HL-60 (cell line): Measurements from ENCODE around the gene RNF152.

Experiments
- DNase-seq, 2 experiments: peaks; one replicate each; pipeline ENCODE4 v3.0.0-alpha.2; 2010 to 2020; ENCODE audit warnings: low read depth in 1 of 2, low spot score in 1 of 2
- H3K27ac ChIP-seq: fragments of 250-450 bp; sonication (Bioruptor Pico); replicated peaks from 2 replicates; pipeline ENCODE4 v1.5.1; 2020; ENCODE audit warnings: mild to moderate bottlenecking, moderate library complexity
- H3K27me3 ChIP-seq: fragments of 250-450 bp; sonication (Bioruptor Pico); 2 replicates; pipeline ENCODE4 v1.5.1; 2021; ENCODE audit warnings: mild to moderate bottlenecking, moderate library complexity; ENCODE audit not compliant: insufficient read depth, poor library complexity, severe bottlenecking
- H3K4me3 ChIP-seq: replicated peaks from 2 replicates; pipeline ENCODE4 v1.5.1; 2011; ENCODE audit warnings: mild to moderate bottlenecking, control low read depth, low read length; ENCODE audit not compliant: insufficient read depth
- GABPA ChIP-seq: IDR thresholded peaks from 2 replicates; pipeline ENCODE4 v1.6.1; 2012; ENCODE audit warnings: low read depth
- POLR2AphosphoS5 ChIP-seq: IDR thresholded peaks from 2 replicates; pipeline ENCODE4 v1.6.1; 2012; ENCODE audit warnings: low read depth
- SPI1 ChIP-seq: IDR thresholded peaks from 2 replicates; pipeline ENCODE4 v1.6.1; 2012; ENCODE audit warnings: low read depth, mild to moderate bottlenecking, borderline replicate concordance
- TF ChIP-seq, protein P1 (sequence below): IDR thresholded peaks from one replicate; pipeline ENCODE4 v1.5.1; 2011; ENCODE audit warnings: low read length, control low read depth, inconsistent platforms; ENCODE audit not compliant: insufficient read depth
- TF ChIP-seq, protein P2 (sequence below): IDR thresholded peaks from 2 replicates; pipeline ENCODE4 v1.6.1; 2012; ENCODE audit warnings: low read depth; ENCODE audit not compliant: insufficient replicate concordance

Gene RNF152

DNA sequence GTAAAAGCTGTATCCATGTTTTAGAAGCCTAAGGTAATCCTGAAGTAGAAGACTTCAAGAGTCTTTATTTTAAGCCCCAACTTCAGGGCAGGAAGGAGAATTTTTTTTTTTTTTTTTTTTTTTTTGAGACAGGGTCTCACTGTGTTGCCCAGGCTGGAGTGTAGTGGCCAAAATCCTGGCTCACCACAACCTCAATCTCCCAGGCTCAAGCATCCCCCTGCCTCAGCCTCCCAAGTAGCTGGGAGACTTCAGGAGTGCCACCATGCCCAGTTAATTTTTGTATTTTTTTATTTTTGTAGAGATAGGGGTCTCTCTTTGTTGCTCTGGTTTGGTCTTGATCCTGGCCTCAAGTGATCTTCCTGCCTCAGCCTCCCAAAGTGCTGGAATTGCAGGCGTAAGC, 3.3 kb upstream of the RNF152 start:
- H3K4me3 ChIP-seq, result no peak overlapping the region
- H3K27ac ChIP-seq, result no peak overlapping the region
- H3K27me3 ChIP-seq, result peaks cover 45% of the 10 kb centered on the region
- TF ChIP-seq SPI1, result no peak
- no peak for TF ChIP-seq POLR2AphosphoS5
- no peak for TF ChIP-seq GABPA
- TF ChIP-seq, protein P1, sequence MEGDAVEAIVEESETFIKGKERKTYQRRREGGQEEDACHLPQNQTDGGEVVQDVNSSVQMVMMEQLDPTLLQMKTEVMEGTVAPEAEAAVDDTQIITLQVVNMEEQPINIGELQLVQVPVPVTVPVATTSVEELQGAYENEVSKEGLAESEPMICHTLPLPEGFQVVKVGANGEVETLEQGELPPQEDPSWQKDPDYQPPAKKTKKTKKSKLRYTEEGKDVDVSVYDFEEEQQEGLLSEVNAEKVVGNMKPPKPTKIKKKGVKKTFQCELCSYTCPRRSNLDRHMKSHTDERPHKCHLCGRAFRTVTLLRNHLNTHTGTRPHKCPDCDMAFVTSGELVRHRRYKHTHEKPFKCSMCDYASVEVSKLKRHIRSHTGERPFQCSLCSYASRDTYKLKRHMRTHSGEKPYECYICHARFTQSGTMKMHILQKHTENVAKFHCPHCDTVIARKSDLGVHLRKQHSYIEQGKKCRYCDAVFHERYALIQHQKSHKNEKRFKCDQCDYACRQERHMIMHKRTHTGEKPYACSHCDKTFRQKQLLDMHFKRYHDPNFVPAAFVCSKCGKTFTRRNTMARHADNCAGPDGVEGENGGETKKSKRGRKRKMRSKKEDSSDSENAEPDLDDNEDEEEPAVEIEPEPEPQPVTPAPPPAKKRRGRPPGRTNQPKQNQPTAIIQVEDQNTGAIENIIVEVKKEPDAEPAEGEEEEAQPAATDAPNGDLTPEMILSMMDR, result no peak
- TF ChIP-seq, protein P2, sequence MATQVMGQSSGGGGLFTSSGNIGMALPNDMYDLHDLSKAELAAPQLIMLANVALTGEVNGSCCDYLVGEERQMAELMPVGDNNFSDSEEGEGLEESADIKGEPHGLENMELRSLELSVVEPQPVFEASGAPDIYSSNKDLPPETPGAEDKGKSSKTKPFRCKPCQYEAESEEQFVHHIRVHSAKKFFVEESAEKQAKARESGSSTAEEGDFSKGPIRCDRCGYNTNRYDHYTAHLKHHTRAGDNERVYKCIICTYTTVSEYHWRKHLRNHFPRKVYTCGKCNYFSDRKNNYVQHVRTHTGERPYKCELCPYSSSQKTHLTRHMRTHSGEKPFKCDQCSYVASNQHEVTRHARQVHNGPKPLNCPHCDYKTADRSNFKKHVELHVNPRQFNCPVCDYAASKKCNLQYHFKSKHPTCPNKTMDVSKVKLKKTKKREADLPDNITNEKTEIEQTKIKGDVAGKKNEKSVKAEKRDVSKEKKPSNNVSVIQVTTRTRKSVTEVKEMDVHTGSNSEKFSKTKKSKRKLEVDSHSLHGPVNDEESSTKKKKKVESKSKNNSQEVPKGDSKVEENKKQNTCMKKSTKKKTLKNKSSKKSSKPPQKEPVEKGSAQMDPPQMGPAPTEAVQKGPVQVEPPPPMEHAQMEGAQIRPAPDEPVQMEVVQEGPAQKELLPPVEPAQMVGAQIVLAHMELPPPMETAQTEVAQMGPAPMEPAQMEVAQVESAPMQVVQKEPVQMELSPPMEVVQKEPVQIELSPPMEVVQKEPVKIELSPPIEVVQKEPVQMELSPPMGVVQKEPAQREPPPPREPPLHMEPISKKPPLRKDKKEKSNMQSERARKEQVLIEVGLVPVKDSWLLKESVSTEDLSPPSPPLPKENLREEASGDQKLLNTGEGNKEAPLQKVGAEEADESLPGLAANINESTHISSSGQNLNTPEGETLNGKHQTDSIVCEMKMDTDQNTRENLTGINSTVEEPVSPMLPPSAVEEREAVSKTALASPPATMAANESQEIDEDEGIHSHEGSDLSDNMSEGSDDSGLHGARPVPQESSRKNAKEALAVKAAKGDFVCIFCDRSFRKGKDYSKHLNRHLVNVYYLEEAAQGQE, result no peak
- DNase-seq, result no peak

DNA sequence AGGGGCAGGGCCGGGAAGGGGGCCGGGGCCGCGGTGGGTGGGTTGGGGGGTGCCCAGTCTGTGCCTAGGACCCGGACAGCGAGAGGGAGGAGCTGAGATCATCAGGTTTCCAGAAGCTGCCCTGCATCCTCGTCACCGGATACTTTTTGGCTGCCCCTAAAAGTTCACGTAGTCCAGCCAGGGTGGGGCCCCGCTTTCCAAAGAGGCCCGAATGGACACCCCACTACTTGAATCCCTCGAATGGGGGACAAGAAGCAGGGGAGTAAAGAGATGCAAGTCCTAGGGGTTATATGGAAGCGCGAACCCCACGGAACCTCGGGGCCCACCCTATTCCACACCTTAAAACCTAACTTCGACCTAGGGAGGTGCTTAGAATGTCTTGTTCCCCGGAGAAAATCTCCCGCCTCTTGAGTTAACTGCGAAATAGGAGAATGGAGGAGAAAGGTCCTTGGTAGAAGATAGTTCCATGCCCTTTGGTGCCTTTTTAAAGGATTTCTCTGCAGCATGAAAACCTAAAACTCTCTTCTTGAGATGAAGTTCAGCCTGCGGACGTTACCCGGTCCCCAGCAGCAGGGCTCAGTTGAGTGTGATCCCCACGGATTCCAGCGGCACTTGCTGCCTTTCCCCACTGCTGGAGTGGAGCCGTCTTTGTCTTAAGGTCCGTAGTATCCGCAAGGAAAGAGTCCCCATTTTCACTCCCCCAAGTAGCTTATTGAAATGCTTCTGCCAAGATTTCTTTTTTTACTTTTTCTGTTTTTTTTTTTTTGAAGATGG, 2.1 kb upstream of the RNF152 start:
- H3K27ac ChIP-seq, result no peak overlapping the region
- peaks cover 57% of the 10 kb centered on the region for H3K27me3 ChIP-seq
- peak overlapping the region; percentile 68 for H3K4me3 ChIP-seq
- no peak for DNase-seq
- TF ChIP-seq POLR2AphosphoS5, result no peak
- TF ChIP-seq SPI1, result no peak
- TF ChIP-seq, protein P2, result no peak
- no peak for TF ChIP-seq GABPA
- TF ChIP-seq, protein P1, result no peak

DNA sequence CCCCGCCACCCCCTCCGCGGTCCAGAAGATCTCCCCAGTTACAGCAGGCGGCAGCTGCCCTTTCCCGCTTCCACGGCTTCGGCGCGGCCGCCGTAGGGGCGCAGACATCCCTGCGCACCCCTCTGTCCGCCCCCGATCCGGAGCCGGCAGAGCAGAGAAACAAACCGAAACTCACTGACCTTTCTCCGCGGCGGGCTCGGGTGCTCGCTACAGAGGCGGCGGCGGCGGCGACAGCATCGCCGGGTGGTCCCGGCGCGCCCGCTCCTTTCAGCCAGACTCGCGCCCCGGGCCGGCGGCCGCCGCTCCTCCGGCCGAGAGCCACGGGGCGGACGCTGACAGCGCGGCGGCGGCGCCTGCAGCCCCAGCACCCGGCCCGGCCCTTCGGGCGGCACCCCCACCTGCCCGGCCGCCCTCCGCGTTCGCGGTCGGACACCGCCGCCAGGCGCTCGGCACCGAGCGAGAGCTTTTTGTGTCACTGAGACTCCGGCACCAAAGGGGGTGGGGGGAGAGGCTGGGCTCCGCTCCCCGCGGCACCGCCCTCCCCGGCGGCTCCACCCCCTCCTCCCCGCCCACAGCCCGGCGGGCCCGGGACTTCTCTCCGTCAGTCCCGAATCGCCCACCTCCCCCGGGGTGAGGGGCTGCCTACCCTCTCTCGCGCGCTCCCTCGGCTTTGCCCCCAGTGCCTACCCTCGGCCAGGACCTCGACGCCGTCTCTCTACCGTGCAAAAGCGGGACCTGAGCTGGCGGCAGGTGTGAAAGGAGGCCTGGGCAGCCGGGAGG, 1.4 kb upstream of the RNF152 start:
- peak; percentile 17 to 47 for DNase-seq

More for the DNA sequence above, 1.4 kb upstream of the RNF152 start:
- peak overlapping the region; percentile 68 for H3K4me3 ChIP-seq
- H3K27me3 ChIP-seq, result peaks cover 62% of the 10 kb centered on the region
- H3K27ac ChIP-seq, result no peak overlapping the region
- TF ChIP-seq GABPA (no peak), SPI1 (no peak), POLR2AphosphoS5 (no peak)
- TF ChIP-seq, protein P2, result no peak
- TF ChIP-seq, protein P1, result no peak
